GM19468 (cell line): ENCODE results near the gene TBCE.
A peak's percentile ranks its signal among the peaks of the same experiment; 100 is the strongest.

Experiments used
- ATAC-seq: cut with Tn5 transposase; IDR thresholded peaks from one replicate; pipeline ENCODE4 v1.9.1; 2021; ENCODE audit warnings: mild to moderate bottlenecking, moderate library complexity, moderate number of reproducible peaks; ENCODE audit not compliant: unreplicated experiment; ENCODE audit errors: extremely low read depth

The TBCE gene

GRCh38 chr1:235367000-235367908 lies at the start of gene TBCE:
TBCE (plus strand) TSS chr1:235367427; CDS start chr1:235380050, 12,623 bp downstream.
- ATAC-seq = peak; percentile 100

- ATAC-seq = no peak
Observed at GRCh38 chr1:235319255-235319654, 48.0 kb upstream of the TBCE start.

- no peak for ATAC-seq
Observed at GRCh38 chr1:235320521-235321179, 46.6 kb upstream of the TBCE start.

GRCh38 chr1:235324296-235324695 lies 42.9 kb upstream of the TBCE start:
- no peak for ATAC-seq

GRCh38 chr1:235325139-235325538 lies 42.1 kb upstream of the TBCE start:
- no peak for ATAC-seq

- no peak for ATAC-seq
Observed at GRCh38 chr1:235325854-235326253, 41.4 kb upstream of the TBCE start.

GRCh38 chr1:235326719-235327558 lies 40.3 kb upstream of the TBCE start:
- no peak for ATAC-seq

- no peak for ATAC-seq
Observed at GRCh38 chr1:235327559-235328270, 39.5 kb upstream of the TBCE start, which contains the start of gene ARID4B. ARID4B (minus strand) TSS chr1:235328179; CDS start chr1:235326919, 1,260 bp downstream.

- peak; percentile 48 for ATAC-seq
Observed at GRCh38 chr1:235328271-235329138, 38.7 kb upstream of the TBCE start, which contains the start of gene GGPS1. GGPS1 (plus strand) TSS chr1:235328570; CDS start chr1:235335265, 6,695 bp downstream.

- peak; percentile 16 for ATAC-seq
Observed at GRCh38 chr1:235329139-235329902, 37.9 kb upstream of the TBCE start.

GRCh38 chr1:235330918-235331285 lies 36.3 kb upstream of the TBCE start:
- ATAC-seq = no peak

GRCh38 chr1:235331401-235331800 lies 35.8 kb upstream of the TBCE start:
- ATAC-seq = no peak

GRCh38 chr1:235336903-235337302 lies 30.3 kb upstream of the TBCE start:
- ATAC-seq = no peak

GRCh38 chr1:235339746-235340145 lies 27.5 kb upstream of the TBCE start:
- ATAC-seq = no peak

GRCh38 chr1:235341334-235341733 lies 25.9 kb upstream of the TBCE start:
- ATAC-seq = no peak

- ATAC-seq = no peak
Observed at GRCh38 chr1:235342039-235342438, 25.2 kb upstream of the TBCE start.

- ATAC-seq = no peak
Observed at GRCh38 chr1:235342471-235342870, 24.8 kb upstream of the TBCE start.

- no peak for ATAC-seq
Observed at GRCh38 chr1:235343726-235344125, 23.5 kb upstream of the TBCE start.
